NOMO-1 (cell line): ENCODE results near the gene LYZL4.

Source experiments
- DNase-seq, 2 experiments: peaks; one replicate each; lab custom pipeline; 2025; ENCODE audit not compliant: unreplicated experiment in 2 of 2; lab: John Stamatoyannopoulos, UW

LYZL4 gene

DNA sequence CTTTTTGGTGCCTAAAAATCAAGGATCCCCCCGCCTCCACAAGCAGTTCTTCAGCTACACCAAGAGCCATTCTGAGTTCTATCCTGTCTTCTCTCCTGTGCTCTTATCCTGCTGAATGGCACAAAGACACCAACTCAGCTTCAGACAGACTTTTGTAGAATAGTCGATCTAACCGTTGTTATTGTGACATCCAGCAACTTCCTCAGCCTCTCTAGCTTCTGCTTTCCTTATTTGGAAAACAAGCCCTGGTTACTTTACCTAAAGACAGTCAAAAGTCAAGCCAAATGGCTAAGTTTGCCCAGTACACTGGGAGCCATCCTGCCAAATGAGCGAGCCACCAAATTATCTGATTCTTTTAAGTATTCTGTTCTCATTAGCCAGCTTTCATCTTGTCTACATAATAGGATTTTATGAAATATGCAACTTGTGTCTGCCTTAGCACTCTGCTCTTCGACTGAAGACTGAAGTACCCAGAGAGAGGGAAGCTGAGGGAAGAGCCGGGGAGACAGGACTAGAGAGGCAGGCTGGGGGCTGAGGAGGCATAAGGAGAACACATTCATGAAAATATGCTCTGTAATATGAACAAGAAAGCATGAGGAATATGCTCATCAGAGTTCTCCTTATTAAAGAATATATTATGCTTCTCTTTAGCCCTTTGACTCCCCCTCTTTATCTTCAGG lies 35.1 kb downstream of the LYZL4 start:
- DNase-seq, result peak; percentile 47 to 94

DNA sequence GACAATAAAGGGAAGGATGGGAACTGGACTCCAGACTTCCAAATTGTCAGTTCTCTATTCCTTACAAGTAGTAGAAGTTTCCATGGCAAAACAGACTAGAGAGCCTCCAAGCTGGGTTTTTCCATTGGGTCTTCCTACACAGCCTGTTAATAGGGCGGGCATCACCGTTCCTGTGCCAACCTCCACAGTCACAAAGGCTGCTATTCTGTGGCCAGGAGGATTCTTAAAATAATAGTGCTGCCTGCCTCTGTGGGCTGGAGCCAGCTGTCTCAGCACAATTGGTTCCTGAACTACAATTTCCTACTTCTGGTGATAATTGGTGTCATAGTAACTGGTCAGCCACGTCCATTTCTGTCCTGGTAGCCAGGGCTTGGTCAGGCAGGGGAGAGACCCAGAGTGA lies 38.6 kb downstream of the LYZL4 start:
- DNase-seq, result no peak

DNA sequence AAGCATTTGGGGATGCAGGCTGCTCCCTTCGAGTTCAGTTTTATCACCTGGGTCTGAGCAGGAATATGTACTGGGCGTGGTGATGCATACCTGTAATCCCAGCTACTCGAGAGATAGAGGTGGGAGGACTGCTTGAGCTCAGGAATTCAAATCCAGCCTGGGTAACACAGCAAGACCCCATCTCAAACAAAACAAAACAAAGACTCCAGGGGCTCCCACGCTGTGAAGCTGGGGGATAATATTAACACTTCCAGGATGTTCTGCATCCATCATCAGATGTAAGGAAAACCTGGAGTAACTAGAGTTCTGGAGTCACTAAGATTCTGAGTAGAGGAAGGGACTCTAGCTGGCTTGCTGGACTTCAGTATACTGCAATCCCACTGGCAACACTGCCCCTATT lies 40.6 kb downstream of the LYZL4 start:
- DNase-seq, result no peak

- peak in 1 of 2 experiments; percentile 65 for DNase-seq
Measured at GRCh38 chr3:42369304-42369703, 41.1 kb downstream of the LYZL4 start.

DNA sequence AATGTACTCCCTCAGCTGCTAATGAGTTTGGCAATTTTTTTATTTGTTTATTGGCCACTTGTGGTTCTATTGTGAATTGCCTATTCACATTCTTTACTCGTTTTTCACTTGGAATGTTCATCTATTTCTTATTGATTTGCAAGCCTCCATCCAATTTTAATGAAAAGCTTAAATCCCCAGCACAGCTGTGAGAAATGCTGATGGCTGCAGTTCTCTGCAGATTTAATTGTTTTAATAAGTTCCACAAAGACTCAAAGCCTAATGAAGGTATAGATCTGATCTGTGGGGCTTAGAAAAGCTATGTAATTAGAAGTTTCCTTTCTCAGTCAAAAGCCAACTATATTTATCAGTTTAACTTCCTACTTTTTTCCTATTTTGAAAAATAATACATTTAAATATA lies 41.5 kb downstream of the LYZL4 start:
- no peak for DNase-seq

GRCh38 chr3:42367903-42368302 lies 42.5 kb downstream of the LYZL4 start:
- DNase-seq, result no peak

GRCh38 chr3:42366550-42366949 lies 43.9 kb downstream of the LYZL4 start:
- no peak for DNase-seq

GRCh38 chr3:42357335-42357734 lies 53.1 kb downstream of the LYZL4 start:
- DNase-seq, result no peak

- DNase-seq, result no peak
Measured at GRCh38 chr3:42355612-42356011, 54.8 kb downstream of the LYZL4 start.

DNA sequence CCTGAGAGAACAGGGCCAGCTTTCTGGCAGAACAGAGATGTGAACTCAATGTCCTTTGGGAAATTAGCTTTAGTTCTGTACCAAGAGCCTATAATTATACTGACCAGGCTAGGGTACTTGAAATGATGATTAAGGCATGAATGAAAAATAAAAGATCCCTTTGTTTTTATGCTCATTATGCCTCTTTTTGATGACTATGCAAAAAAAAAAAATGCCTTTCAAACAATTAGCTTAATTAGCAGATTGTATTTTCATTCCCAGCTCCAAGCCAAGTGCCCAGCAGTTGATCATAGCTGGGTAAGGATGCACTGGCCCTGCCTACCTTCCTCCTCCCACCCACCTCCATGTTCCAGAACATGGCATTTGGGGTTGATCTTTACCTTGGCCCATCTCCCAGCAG lies 56.8 kb downstream of the LYZL4 start:
- no peak for DNase-seq

- no peak for DNase-seq
Measured at GRCh38 chr3:42351207-42351606, 59.2 kb downstream of the LYZL4 start.

DNA sequence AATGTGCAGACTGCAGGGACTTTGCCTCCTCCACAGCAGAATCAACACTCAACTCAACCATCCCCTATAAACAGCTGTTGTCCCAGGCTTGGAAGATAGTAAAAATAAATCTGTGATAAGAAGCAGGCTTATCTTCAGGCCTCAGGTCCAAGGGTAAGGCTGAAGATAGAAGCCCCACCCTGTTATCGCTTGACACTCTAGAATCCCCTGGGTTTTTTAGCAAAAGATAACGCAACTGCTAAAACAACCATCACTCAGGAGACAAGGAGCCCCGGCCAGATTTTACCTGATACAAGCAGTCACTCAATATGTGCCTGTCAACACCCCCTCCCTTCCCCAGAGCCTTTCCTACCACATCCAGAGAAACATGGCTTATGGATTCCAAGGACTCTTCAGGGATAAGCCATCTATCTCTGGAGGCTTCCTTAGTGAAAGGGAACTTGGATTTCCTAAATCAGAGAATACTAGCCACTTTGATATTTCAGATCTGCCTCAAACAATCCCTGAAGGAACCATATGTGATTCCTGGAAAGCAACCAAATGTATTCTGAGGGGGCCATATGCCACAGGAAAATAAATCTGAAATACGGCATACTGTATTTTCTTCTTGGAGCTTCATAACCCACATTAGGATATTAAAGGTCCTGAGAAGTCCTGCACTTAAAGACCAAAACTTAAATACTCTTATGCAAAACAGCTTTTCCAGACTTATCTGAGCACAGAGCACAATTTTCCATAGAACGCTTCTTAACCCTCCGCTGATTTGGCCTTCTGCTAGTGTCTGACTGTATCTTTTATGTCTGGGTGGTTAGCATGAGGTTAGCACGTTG lies 60.4 kb downstream of the LYZL4 start:
- no peak for DNase-seq

GRCh38 chr3:42347928-42348327 lies 62.5 kb downstream of the LYZL4 start:
- no peak for DNase-seq
